ENCODE results near the gene GALNT17.

The GALNT17 gene

DNA sequence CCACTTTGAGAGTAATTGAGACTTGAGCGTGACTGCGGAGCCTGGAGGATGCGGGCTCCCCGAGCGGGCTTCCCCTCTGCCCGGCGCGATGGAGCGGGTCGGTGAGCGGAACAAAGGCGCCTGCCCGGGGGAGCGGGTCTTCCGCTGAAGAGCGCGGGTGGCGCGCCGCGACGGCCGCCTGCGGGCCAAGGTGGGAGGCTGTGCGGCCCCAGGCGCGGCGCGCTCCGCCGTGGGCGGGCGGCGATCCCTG is at the start of gene GALNT17:
TSS of gene GALNT17 (plus strand) at position 18 of the 250 bp plus-strand sequence.
- no peak for DNase-seq (ENCODE audit: low read depth in 1 of 2, low spot score in 1 of 2)

- no peak for DNase-seq (ENCODE audit: low read depth in 1 of 2, low spot score in 1 of 2)
These were observed 36.6 kb upstream of the GALNT17 start for GRCh38 chr7:71095266-71095860.

- no peak for DNase-seq (ENCODE audit: low read depth in 1 of 2, low spot score in 1 of 2)
These were observed 35.6 kb upstream of the GALNT17 start for GRCh38 chr7:71096351-71096750.

- no peak for DNase-seq (ENCODE audit: low read depth in 1 of 2, low spot score in 1 of 2)
These were observed 25.7 kb upstream of the GALNT17 start for GRCh38 chr7:71106226-71106625.

DNA sequence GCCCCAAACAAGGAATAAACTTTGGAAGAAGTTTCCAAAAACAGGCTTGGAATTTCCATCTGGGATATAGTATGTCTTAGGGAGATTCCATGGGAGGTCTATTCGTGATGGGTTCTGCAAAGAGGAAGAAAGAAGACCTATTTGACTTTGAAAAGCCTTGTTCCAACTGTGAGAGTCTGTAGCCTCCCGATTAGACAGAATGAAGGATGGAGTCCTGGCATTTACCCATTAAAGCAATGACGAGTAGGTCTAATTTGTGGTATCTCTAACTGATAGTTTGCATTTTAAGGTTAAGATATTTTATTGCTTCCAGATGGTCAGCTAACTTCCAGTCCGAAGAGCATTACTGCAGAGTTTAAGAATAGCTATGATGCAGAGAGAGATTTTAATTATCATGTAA is 19.5 kb upstream of the GALNT17 start:
- no peak for DNase-seq (ENCODE audit: low read depth in 1 of 2, low spot score in 1 of 2)

GRCh38 chr7:71120096-71120495 is 11.8 kb upstream of the GALNT17 start:
- DNase-seq (ENCODE audit: low read depth in 1 of 2, low spot score in 1 of 2), result no peak

- no peak for DNase-seq (ENCODE audit: low read depth in 1 of 2, low spot score in 1 of 2)
These were observed 2.8 kb upstream of the GALNT17 start for GRCh38 chr7:71129126-71129525.

GRCh38 chr7:71130031-71130679 is 1.8 kb upstream of the GALNT17 start:
- DNase-seq (ENCODE audit: low read depth in 1 of 2, low spot score in 1 of 2), result no peak

- no peak for DNase-seq (ENCODE audit: low read depth in 1 of 2, low spot score in 1 of 2)
These were observed 453 bp upstream of the GALNT17 start for GRCh38 chr7:71131256-71132126.

- no peak for DNase-seq (ENCODE audit: low read depth in 1 of 2, low spot score in 1 of 2)
These were observed 660 bp downstream of the GALNT17 start for GRCh38 chr7:71132377-71133231.

DNA sequence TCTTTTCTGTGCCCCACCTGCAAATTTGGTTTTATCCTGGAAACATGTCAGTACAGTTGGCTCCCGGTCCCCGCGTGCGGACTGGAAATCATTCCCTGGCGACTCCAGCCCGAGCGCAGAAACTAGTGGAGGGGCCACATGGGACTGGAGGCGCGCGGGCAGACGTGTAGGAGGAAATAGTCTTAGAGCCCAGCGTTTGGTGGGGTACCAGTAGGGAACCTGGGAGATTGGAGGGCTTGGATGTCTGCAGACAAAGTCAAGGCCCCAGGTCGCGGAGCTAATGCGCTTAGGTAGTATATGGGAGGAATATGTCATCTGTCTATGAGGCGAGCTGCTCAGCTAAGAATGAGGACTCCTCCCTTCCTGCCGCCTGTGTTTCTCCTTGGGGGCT is 1.3 kb downstream of the GALNT17 start:
- no peak for DNase-seq (ENCODE audit: low read depth in 1 of 2, low spot score in 1 of 2)

DNA sequence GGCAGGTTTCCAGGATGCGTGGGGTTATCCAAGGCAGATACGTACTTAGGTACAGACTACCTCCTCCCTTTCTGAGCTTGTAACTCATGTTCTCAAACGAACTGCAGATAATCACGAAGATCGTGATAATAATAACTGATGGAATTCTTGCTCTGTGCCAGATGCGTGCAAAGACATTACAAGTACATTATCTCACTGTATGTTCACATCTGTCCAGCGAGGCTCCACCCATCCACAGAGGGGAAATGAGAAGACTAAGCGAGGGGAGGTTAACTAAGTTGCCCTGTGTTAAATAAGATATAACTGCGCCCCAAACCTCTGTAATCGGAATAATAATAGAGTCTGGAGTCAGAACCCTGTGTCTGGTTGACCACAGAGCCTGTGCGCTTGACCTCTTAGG is 1.9 kb downstream of the GALNT17 start:
- no peak for DNase-seq (ENCODE audit: low read depth in 1 of 2, low spot score in 1 of 2)

DNA sequence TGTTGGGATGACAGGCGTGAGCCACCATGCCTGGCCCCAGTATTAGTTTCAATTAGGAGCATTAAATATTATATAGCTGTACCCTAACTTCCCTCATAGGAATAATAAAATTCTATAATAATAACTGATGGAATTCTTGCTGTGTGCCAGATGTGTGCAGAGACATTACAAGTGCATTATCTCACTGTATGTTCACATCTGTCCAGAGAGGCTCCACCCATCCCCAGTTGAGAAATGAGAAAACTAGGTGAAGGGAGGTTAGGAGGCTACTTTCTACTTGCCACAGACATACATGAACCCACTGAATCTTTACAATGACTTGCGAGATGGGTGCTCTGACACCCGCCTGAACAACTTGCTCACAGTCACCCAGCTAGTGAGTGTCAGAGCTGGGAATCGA is 3.2 kb downstream of the GALNT17 start:
- no peak for DNase-seq (ENCODE audit: low read depth in 1 of 2, low spot score in 1 of 2)

- DNase-seq (ENCODE audit: low read depth in 1 of 2, low spot score in 1 of 2), result no peak
These were observed 3.7 kb downstream of the GALNT17 start for GRCh38 chr7:71135663-71136062.

- DNase-seq (ENCODE audit: low read depth in 1 of 2, low spot score in 1 of 2), result no peak
These were observed 5.5 kb downstream of the GALNT17 start for GRCh38 chr7:71137479-71137878.

- DNase-seq (ENCODE audit: low read depth in 1 of 2, low spot score in 1 of 2), result no peak
These were observed 8.3 kb downstream of the GALNT17 start for GRCh38 chr7:71140264-71140663.

DNA sequence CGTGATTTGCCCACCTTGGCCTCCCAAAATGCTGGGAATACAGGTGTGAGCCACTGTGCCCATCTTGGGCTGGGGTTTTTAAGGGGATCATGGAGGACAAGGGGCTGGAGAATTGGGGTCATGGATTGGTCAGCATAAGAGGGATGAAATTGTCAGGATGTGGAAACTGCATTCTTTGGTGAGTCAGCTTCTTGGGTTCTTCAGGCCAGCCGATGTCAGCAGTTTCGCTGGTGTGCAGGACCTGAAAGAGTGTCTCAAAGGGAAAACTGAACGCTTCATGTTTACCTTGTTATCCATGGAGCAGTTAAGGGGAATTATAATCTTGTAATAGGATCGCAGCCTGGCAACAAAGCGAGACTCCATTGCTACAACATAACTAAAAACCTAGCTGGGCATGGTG is 13.0 kb downstream of the GALNT17 start:
- no peak for DNase-seq (ENCODE audit: low read depth in 1 of 2, low spot score in 1 of 2)

GRCh38 chr7:71145906-71146901 is 14.3 kb downstream of the GALNT17 start:
- DNase-seq (ENCODE audit: low read depth in 1 of 2, low spot score in 1 of 2), result no peak

- no peak for DNase-seq (ENCODE audit: low read depth in 1 of 2, low spot score in 1 of 2)
These were observed 16.2 kb downstream of the GALNT17 start for GRCh38 chr7:71148098-71148497.

DNA sequence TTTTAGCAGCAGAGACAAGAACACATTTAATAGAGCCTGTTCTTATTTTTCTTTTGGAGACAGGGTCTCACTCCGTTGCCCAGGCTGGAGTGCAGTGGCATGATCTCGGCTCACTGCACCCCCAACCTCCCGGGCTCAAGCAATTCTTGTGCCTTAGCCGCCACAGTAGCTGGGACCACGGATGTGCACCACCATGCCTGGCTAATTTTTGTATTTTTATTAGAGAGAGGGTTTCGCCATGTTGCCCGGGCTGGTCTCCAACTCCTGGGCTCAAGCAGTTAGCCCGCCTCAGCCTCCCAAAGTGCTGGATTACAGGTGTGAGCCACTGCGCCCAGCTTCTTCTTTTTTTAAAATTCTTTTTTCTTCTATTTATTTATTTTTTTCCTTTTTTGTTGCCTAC is 23.3 kb downstream of the GALNT17 start:
- DNase-seq (ENCODE audit: low read depth in 1 of 2, low spot score in 1 of 2), result no peak
